MCF 10A (cell line): Measurements from ENCODE around the gene HNRNPUL1. TPM values are rescaled to one million over a fixed set of nuclear protein-coding genes. Genes with fewer than 3 reads are reported as not detected.

ENCODE experiments used
- BruUV-seq: library from RNA; stranded (reverse); fragments of 400-500 nt; replicated peaks from 2 replicates; lab custom pipeline; 2021; lab: Mats Ljungman, UMichigan
- CTCF ChIA-PET: fragments of 300-600 bp; sonication (Branson Sonifier 250); formaldehyde crosslinking; extraction: SDS; loops from one replicate; lab custom pipeline; 2021; ENCODE audit warnings: antibody characterized with exemption, inconsistent platforms; lab: Yijun Ruan, JAX
- POLR2A ChIA-PET: fragments of 300-600, 350-650 bp; sonication (Branson Sonifier 250); formaldehyde crosslinking; extraction: SDS; loops from one replicate; lab custom pipeline; 2020; ENCODE audit warnings: antibody characterized with exemption, inconsistent platforms; lab: Yijun Ruan, JAX
- DNase-seq: peaks from one replicate; pipeline ENCODE4 v3.0.0-alpha.2; 2018; ENCODE audit not compliant: unreplicated experiment
- H3K27ac Mint-ChIP-seq: one replicate; pipeline ENCODE4 v1.8.0; 2022; ENCODE audit warnings: mild to moderate bottlenecking, low read depth, mixed read lengths; ENCODE audit not compliant: unreplicated experiment
- H3K27me3 Mint-ChIP-seq: one replicate; pipeline ENCODE4 v1.8.0; 2022; ENCODE audit warnings: mixed read lengths; ENCODE audit not compliant: insufficient read depth, unreplicated experiment
- H3K36me3 Mint-ChIP-seq: one replicate; pipeline ENCODE4 v1.8.0; 2022; ENCODE audit warnings: mild to moderate bottlenecking, moderate library complexity, mixed read lengths; ENCODE audit not compliant: insufficient read depth, unreplicated experiment
- H3K4me1 Mint-ChIP-seq: one replicate; pipeline ENCODE4 v1.8.0; 2022; ENCODE audit warnings: mixed read lengths; ENCODE audit not compliant: insufficient read depth, unreplicated experiment
- H3K4me3 Mint-ChIP-seq: one replicate; pipeline ENCODE4 v1.8.0; 2022; ENCODE audit warnings: mild to moderate bottlenecking, moderate library complexity, mixed read lengths; ENCODE audit not compliant: unreplicated experiment
- H3K9me3 Mint-ChIP-seq: one replicate; pipeline ENCODE4 v1.8.0; 2022; ENCODE audit warnings: mixed read lengths; ENCODE audit not compliant: unreplicated experiment
- intact Hi-C: fragments of 100-400 bp; cut with micrococcal nuclease; formaldehyde crosslinking; loops from 2 replicates; pipeline ENCODE4 v1.14.1; 2022
- total RNA-seq: library from RNA; stranded (reverse); gene quantifications from 2 replicates; pipeline ENCODE4 v1.2.3, GENCODE V29; 2022
- TF ChIP-seq, protein P1 (sequence below): fragments of 200-600 bp; IDR thresholded peaks from one replicate; pipeline ENCODE4 v1.8.0; 2022; ENCODE audit warnings: antibody characterized with exemption, mild to moderate bottlenecking; ENCODE audit not compliant: unreplicated experiment

Gene HNRNPUL1
- total RNA-seq, 1 experiment from 2014 or later, result 204 TPM

DNA sequence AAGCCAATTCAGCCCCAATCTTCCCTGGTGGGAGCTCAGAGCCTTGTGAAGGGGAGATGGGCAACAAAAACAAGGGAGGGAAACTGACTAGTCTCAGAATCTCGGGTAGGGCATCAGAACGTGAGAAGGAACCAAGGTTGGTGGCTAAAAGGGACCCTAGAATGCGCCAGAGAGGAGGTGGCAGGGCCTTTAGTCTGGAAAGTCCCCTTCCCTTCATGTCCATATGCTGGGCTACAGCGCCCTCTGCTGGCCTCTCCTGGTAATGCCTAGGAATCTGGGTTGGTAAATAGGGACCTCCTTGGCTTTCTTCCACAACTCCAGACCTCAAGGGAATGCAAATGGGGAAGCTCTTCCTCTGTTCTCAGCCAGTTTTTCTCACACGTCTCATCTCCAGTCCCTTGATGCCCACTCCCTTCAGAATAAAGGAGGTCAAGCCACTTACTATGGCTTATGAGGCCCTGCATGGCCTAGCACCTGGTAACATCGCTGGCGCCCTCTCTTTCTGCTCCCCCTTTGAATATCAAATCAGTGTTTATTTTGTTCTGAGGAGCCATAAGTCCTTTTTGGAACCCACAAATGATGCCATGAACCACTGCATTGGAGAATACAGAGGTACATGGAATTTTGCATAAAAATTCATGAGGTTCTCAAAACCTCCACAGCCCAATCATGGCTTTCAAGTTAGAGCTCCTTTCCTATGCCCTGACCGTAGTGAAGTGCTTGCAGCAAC, 44.4 kb downstream of the HNRNPUL1 start:
- intact Hi-C loops, result loop anchor here (1.0 to 5.0 kb wide), 3 partner anchors 46 to 166 kb away; no protein-coding TSS in a partner anchor
- Mint-ChIP-seq H3K9me3 (no peaks in the 10 kb centered on the region), H3K27ac (peak overlapping the region; percentile 96), H3K4me3 (peak overlapping the region; percentile 87), H3K27me3 (no peaks in the 10 kb centered on the region), H3K4me1 (peaks cover 28% of the 10 kb centered on the region), H3K36me3 (peaks cover 83% of the 10 kb centered on the region)
- no TSS peak for BruUV-seq
- TF ChIP-seq, protein P1, sequence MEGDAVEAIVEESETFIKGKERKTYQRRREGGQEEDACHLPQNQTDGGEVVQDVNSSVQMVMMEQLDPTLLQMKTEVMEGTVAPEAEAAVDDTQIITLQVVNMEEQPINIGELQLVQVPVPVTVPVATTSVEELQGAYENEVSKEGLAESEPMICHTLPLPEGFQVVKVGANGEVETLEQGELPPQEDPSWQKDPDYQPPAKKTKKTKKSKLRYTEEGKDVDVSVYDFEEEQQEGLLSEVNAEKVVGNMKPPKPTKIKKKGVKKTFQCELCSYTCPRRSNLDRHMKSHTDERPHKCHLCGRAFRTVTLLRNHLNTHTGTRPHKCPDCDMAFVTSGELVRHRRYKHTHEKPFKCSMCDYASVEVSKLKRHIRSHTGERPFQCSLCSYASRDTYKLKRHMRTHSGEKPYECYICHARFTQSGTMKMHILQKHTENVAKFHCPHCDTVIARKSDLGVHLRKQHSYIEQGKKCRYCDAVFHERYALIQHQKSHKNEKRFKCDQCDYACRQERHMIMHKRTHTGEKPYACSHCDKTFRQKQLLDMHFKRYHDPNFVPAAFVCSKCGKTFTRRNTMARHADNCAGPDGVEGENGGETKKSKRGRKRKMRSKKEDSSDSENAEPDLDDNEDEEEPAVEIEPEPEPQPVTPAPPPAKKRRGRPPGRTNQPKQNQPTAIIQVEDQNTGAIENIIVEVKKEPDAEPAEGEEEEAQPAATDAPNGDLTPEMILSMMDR, result peak; percentile 90
- ChIA-PET CTCF (interaction anchor here (0.5 to 3.2 kb wide), 24 partner anchors 9 to 544 kb away, joined by 3 to 30 read pairs (median 4); partner anchors contain the start of genes B9D2 and HNRNPUL1), POLR2A (interaction anchor here (0.7 to 4.2 kb wide), 15 partner anchors 10 to 506 kb away, joined by 3 to 54 read pairs (median 4); partner anchors contain the start of gene HNRNPUL1)
- peak; percentile 93 for DNase-seq

DNA sequence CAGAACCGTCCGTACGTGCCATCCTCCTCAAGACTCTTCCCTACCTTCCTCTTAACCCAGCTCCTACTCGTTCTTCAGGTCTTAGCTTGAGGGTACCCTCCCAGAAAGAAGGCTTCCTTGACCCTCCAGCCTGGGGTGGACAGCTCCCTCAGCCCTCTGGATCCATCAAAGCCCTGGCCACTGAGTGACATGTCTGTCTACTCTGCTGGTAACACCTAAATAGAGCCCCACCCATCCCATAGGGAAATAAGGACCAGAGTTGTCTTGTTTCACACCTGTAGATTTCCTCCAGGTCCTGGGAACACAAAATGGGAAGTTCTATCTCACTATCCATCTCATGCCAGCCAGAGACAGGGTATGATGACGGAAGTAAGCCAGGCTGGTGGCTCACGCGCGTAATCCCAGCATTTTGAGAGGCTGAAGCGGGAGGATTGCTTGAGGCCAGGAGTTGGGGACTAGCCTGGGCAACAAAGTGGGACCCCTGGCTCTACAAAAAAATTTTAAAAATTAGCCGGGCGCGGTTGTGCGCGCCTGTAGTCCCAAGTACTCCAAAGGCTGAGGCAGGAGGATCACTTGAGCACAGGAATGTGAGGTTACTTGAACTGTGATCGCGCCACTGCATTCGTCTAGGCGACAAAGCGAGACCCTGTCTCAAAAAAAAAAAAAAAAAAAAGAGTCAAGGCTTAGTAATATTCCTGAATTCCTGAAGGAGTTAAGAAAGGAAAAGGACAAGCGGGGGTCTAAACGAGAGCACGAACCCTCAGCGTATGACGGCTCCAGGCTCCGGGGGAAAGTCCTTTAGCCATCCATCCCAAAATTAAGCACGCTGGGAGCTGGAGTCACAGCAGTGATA, 45.2 kb downstream of the HNRNPUL1 start:
- Mint-ChIP-seq H3K27ac (peak overlapping the region; percentile 96), H3K9me3 (no peaks in the 10 kb centered on the region), H3K4me1 (peaks cover 29% of the 10 kb centered on the region), H3K27me3 (no peaks in the 10 kb centered on the region), H3K36me3 (peaks cover 83% of the 10 kb centered on the region), H3K4me3 (peak overlapping the region; percentile 87)
- ChIA-PET CTCF (interaction anchor here (0.6 to 3.2 kb wide), 17 partner anchors 9 to 624 kb away, joined by 3 to 30 read pairs (median 6); partner anchors contain the start of genes B9D2 and HNRNPUL1), POLR2A (interaction anchor here (0.6 to 4.2 kb wide), 19 partner anchors 11 to 130 kb away, joined by 3 to 54 read pairs (median 5); partner anchors contain the start of genes AXL, B9D2, HNRNPUL1 and TGFB1)
- intact Hi-C loops, result loop anchor here (2.0 to 5.0 kb wide), 3 partner anchors 43 to 167 kb away; partner anchors contain the start of gene TGFB1
- peak; percentile 29 for DNase-seq
- BruUV-seq, result TSS peak; percentile 78
- TF ChIP-seq, protein P1, result no peak

GRCh38 chr19:41310033-41310831, 46.1 kb downstream of the HNRNPUL1 start, which contains the start of gene CCDC97:
TSS of gene CCDC97 (plus strand) at chr19:41310172. CDS start at chr19:41310311, 139 bp downstream.
- H3K4me1 Mint-ChIP-seq, result peaks cover 29% of the 10 kb centered on the region
- peaks cover 77% of the 10 kb centered on the region for H3K36me3 Mint-ChIP-seq
- H3K27me3 Mint-ChIP-seq, result no peaks in the 10 kb centered on the region
- ChIA-PET CTCF (interaction anchor here (0.6 to 3.1 kb wide), 8 partner anchors 17 to 1571 kb away, joined by 3 to 30 read pairs (median 4); no protein-coding TSS in a partner anchor), POLR2A (interaction anchor here (0.6 to 4.2 kb wide), 12 partner anchors 12 to 129 kb away, joined by 3 to 54 read pairs (median 6); partner anchors contain the start of genes AXL, B9D2, DMAC2 and HNRNPUL1)
- no peaks in the 10 kb centered on the region for H3K9me3 Mint-ChIP-seq
- TF ChIP-seq, protein P1, result no peak
- H3K4me3 Mint-ChIP-seq, result peak within 1 kb of the TSS; percentile 87
- intact Hi-C loops, result loop anchor here (5.0 kb wide), 1 partner anchor 42 kb away; the partner anchor contains the start of gene TGFB1
- peak; percentile 86 for DNase-seq
- peak within 1 kb of the TSS; percentile 96 for H3K27ac Mint-ChIP-seq
- BruUV-seq, result TSS peak; percentile 38
